ENCODE data around the gene FRAS1.
"Not testable (repeated sequence)": the region's sequence is repeated elsewhere in the genome, so short reads cannot be mapped to it uniquely, and the experiment has no call there.

Gene FRAS1

DNA sequence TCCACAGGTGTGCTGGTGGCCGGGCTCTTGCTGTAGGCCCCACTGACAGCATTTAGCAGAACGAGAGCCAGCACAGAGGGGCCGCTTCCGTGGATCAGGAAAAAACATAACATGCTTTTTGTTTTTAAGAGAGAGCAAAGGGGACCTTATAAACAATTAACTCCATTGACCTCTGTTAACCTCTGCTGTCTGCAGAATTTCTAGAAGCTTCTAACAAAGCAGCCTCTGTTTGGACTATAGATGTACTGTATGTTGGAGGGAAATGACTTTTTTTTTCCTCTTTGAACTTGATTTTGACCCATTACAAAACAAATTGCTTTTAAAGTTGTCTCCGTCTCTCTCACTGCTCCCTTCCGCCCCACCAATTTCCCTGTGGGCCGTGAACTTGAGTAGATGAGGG lies 210.7 kb downstream of the FRAS1 start:
- Histone ChIP-seq H3K27me3 (ENCODE audit: control insufficient read depth, insufficient read depth, low read length) (no peaks in the 10 kb centered on the region), H3K4me1 (ENCODE audit: control insufficient read depth, insufficient read depth, low read length) (no peaks in the 10 kb centered on the region), H3K4me3 (ENCODE audit: low read depth, low read length) (no peak overlapping the region), H3K9me3 (ENCODE audit: control insufficient read depth, insufficient read depth, low read length) (peaks cover 5% of the 10 kb centered on the region), H3K9ac (ENCODE audit: low read depth, low read length) (no peak overlapping the region), H3K36me3 (ENCODE audit: control insufficient read depth, insufficient read depth, low read length) (peaks cover 27% of the 10 kb centered on the region)

DNA sequence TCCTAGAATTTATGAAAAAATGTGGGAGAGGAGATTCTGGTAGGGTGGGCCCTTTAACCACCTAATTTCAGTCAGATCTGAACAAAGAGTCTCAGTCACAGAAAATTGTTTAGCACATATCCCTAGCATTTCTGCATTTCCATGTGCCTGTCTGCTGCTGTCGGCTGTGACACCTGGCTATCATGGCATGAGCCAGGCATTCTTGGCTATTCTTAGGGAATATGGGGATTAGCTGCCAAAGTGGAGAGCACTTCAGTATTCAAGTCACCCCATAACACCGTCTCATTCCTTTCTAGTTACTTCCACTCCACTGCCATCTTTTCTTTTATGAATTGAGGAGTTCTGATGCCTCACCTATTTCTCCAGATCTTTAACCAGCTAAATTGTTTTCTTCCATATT lies 211.5 kb downstream of the FRAS1 start:
- no peaks in the 10 kb centered on the region for H3K4me1 ChIP-seq (ENCODE audit: control insufficient read depth, insufficient read depth, low read length)
- H3K9ac ChIP-seq (ENCODE audit: low read depth, low read length): no peak overlapping the region
- H3K27me3 ChIP-seq (ENCODE audit: control insufficient read depth, insufficient read depth, low read length): no peaks in the 10 kb centered on the region
- peaks cover 27% of the 10 kb centered on the region for H3K36me3 ChIP-seq (ENCODE audit: control insufficient read depth, insufficient read depth, low read length)
- peaks cover 5% of the 10 kb centered on the region for H3K9me3 ChIP-seq (ENCODE audit: control insufficient read depth, insufficient read depth, low read length)
- H3K4me3 ChIP-seq (ENCODE audit: low read depth, low read length): no peak overlapping the region

DNA sequence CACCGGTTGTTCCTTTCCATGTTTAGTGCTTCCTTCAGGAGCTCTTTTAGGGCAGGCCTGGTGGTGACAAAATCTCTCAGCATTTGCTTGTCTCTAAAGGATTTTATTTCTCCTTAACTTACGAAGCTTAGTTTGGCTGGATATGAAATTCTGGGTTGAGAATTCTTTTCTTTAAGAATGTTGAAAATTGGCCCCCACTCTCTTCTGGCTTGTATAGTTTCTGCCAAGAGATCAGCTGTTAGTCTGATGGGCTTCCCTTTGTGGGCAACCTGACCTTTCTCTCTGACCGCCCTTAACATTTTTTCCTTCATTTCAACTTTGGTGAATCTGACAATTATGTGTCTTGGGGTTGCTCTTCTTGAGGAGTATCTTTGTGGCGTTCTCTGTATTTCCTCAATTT lies 218.3 kb downstream of the FRAS1 start:
- H3K27me3 ChIP-seq (ENCODE audit: control insufficient read depth, insufficient read depth, low read length); H3K9ac ChIP-seq (ENCODE audit: low read depth, low read length); H3K36me3 ChIP-seq (ENCODE audit: control insufficient read depth, insufficient read depth, low read length); H3K4me3 ChIP-seq (ENCODE audit: low read depth, low read length); H3K4me1 ChIP-seq (ENCODE audit: control insufficient read depth, insufficient read depth, low read length); H3K9me3 ChIP-seq (ENCODE audit: control insufficient read depth, insufficient read depth, low read length): not testable (repeated sequence)

DNA sequence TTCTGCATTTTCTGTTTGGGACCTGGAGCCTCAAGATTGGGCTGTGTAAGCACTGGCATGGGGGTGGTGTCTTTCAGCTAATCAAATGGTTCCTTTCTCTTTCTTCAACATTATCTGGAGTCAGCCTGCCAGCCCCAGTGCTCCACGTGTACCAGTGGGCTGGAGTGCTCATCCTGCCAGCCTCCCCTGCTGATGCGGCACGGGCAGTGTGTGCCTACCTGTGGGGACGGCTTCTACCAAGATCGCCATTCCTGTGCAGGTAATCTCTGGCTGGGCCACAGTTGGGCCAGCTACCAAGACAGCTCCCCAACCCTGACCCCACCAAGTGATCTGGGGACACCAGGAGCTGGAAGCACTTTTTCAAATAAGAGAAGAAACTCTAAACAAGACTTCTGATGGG lies 229.2 kb downstream of the FRAS1 start:
- Histone ChIP-seq H3K36me3 (ENCODE audit: control insufficient read depth, insufficient read depth, low read length) (peaks cover 6% of the 10 kb centered on the region), H3K27me3 (ENCODE audit: control insufficient read depth, insufficient read depth, low read length) (no peaks in the 10 kb centered on the region), H3K4me3 (ENCODE audit: low read depth, low read length) (no peak overlapping the region), H3K9ac (ENCODE audit: low read depth, low read length) (no peak overlapping the region), H3K4me1 (ENCODE audit: control insufficient read depth, insufficient read depth, low read length) (peaks cover 7% of the 10 kb centered on the region), H3K9me3 (ENCODE audit: control insufficient read depth, insufficient read depth, low read length) (no peaks in the 10 kb centered on the region)

DNA sequence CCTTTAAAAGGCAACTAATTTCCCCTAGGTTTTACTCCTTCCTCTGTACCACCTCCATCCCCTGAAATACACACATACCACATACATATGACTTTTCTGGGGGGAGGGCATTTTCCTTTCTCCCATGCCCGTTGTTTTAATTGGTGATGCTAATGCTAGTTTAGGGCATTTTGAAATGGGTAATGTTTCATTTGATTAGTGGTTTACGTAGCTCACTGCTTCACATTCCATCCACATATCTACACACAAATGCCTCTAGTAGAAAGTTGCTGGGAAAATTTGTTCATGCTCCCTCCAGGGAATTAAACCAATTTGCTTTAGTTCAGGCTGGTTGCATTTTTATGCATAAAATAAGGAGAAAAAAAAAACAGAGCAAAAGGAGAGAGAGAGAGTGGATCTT lies 231.2 kb downstream of the FRAS1 start:
- H3K9me3 ChIP-seq (ENCODE audit: control insufficient read depth, insufficient read depth, low read length): no peaks in the 10 kb centered on the region
- H3K9ac ChIP-seq (ENCODE audit: low read depth, low read length): no peak overlapping the region
- no peaks in the 10 kb centered on the region for H3K4me1 ChIP-seq (ENCODE audit: control insufficient read depth, insufficient read depth, low read length)
- peaks cover 6% of the 10 kb centered on the region for H3K36me3 ChIP-seq (ENCODE audit: control insufficient read depth, insufficient read depth, low read length)
- no peak overlapping the region for H3K4me3 ChIP-seq (ENCODE audit: low read depth, low read length)
- no peaks in the 10 kb centered on the region for H3K27me3 ChIP-seq (ENCODE audit: control insufficient read depth, insufficient read depth, low read length)

DNA sequence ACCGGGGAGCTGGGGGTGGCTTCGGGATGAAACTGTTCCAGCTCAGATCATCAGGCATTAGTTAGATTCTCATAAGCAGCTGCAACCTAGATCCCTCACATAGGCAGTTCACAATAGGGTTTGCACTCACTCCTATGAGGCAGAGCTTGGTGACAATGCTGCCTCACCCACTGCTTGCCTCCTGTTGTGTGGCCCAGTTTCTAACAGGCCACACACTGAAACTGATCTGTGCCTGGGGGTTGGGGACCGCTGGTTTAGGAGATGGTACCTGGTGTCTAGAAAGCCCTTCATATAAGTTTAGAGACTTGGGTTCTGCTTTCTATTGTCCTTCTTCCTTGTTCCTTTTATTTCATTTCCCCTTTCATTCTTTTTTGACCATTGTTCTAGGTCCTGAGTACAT lies 234.2 kb downstream of the FRAS1 start:
- Histone ChIP-seq H3K9ac (ENCODE audit: low read depth, low read length) (no peak overlapping the region), H3K36me3 (ENCODE audit: control insufficient read depth, insufficient read depth, low read length) (peaks cover 2% of the 10 kb centered on the region), H3K27me3 (ENCODE audit: control insufficient read depth, insufficient read depth, low read length) (no peaks in the 10 kb centered on the region), H3K4me3 (ENCODE audit: low read depth, low read length) (no peak overlapping the region), H3K9me3 (ENCODE audit: control insufficient read depth, insufficient read depth, low read length) (no peaks in the 10 kb centered on the region), H3K4me1 (ENCODE audit: control insufficient read depth, insufficient read depth, low read length) (no peaks in the 10 kb centered on the region)

GRCh38 chr4:78292341-78292740 lies 235.2 kb downstream of the FRAS1 start:
- H3K36me3 ChIP-seq (ENCODE audit: control insufficient read depth, insufficient read depth, low read length): no peaks in the 10 kb centered on the region
- no peak overlapping the region for H3K4me3 ChIP-seq (ENCODE audit: low read depth, low read length)
- no peaks in the 10 kb centered on the region for H3K4me1 ChIP-seq (ENCODE audit: control insufficient read depth, insufficient read depth, low read length)
- H3K9me3 ChIP-seq (ENCODE audit: control insufficient read depth, insufficient read depth, low read length): no peaks in the 10 kb centered on the region
- H3K27me3 ChIP-seq (ENCODE audit: control insufficient read depth, insufficient read depth, low read length): no peaks in the 10 kb centered on the region
- no peak overlapping the region for H3K9ac ChIP-seq (ENCODE audit: low read depth, low read length)

DNA sequence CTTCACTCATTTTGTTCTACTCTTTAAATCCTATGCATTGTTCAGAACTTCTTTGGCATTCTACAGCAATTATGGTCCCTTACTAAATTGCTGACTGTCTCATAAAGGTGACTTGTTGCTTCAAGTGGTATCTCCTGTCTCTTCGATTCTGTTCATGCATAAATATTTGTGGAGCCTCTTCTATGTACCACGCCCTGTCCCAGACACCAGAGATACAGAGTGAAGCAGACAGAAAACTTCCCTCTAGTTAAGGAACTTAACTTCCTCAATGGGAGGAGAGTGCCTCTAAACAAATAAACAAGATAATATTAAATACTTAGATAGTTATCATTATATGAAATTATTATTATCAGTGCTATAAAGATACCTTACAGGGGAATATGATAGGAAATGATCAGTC lies 235.7 kb downstream of the FRAS1 start:
- Histone ChIP-seq H3K9ac (ENCODE audit: low read depth, low read length) (no peak overlapping the region), H3K4me1 (ENCODE audit: control insufficient read depth, insufficient read depth, low read length) (no peaks in the 10 kb centered on the region), H3K36me3 (ENCODE audit: control insufficient read depth, insufficient read depth, low read length) (no peaks in the 10 kb centered on the region), H3K27me3 (ENCODE audit: control insufficient read depth, insufficient read depth, low read length) (no peaks in the 10 kb centered on the region), H3K4me3 (ENCODE audit: low read depth, low read length) (no peak overlapping the region), H3K9me3 (ENCODE audit: control insufficient read depth, insufficient read depth, low read length) (no peaks in the 10 kb centered on the region)

- Histone ChIP-seq H3K27me3 (ENCODE audit: control insufficient read depth, insufficient read depth, low read length) (no peaks in the 10 kb centered on the region), H3K36me3 (ENCODE audit: control insufficient read depth, insufficient read depth, low read length) (no peaks in the 10 kb centered on the region), H3K9me3 (ENCODE audit: control insufficient read depth, insufficient read depth, low read length) (no peaks in the 10 kb centered on the region), H3K9ac (ENCODE audit: low read depth, low read length) (no peak overlapping the region), H3K4me1 (ENCODE audit: control insufficient read depth, insufficient read depth, low read length) (no peaks in the 10 kb centered on the region), H3K4me3 (ENCODE audit: low read depth, low read length) (no peak overlapping the region)
Observed at GRCh38 chr4:78293348-78293747, 236.2 kb downstream of the FRAS1 start.

DNA sequence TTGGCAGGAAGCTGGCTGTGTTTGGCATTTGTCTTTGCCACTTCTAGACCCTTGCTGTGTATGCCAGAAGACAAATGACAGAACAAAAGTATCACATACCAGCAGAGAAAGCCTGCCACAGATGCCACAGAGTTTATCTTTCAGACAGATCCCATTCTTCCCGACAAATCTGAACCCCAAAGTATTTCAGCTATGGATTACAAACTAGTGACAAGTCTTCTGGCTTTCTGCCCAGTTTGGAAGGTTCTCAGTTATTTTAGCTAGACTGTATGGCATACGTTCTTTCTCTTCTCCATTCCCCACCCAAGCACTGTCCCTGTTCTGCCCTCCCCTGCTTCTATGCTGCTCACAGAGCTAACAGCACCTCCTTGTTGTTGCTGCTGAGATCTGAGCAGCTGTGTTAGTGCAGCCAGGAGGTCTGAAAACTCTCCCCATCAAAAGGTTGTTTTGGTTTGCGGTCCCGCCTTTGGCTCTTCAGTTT lies 236.7 kb downstream of the FRAS1 start:
- H3K4me3 ChIP-seq (ENCODE audit: low read depth, low read length): no peak overlapping the region
- no peaks in the 10 kb centered on the region for H3K27me3 ChIP-seq (ENCODE audit: control insufficient read depth, insufficient read depth, low read length)
- no peaks in the 10 kb centered on the region for H3K36me3 ChIP-seq (ENCODE audit: control insufficient read depth, insufficient read depth, low read length)
- no peaks in the 10 kb centered on the region for H3K4me1 ChIP-seq (ENCODE audit: control insufficient read depth, insufficient read depth, low read length)
- no peak overlapping the region for H3K9ac ChIP-seq (ENCODE audit: low read depth, low read length)
- H3K9me3 ChIP-seq (ENCODE audit: control insufficient read depth, insufficient read depth, low read length): no peaks in the 10 kb centered on the region

- Histone ChIP-seq H3K27me3 (ENCODE audit: control insufficient read depth, insufficient read depth, low read length) (no peaks in the 10 kb centered on the region), H3K9ac (ENCODE audit: low read depth, low read length) (no peak overlapping the region), H3K4me1 (ENCODE audit: control insufficient read depth, insufficient read depth, low read length) (no peaks in the 10 kb centered on the region), H3K36me3 (ENCODE audit: control insufficient read depth, insufficient read depth, low read length) (peaks cover 3% of the 10 kb centered on the region), H3K9me3 (ENCODE audit: control insufficient read depth, insufficient read depth, low read length) (no peaks in the 10 kb centered on the region), H3K4me3 (ENCODE audit: low read depth, low read length) (no peak overlapping the region)
Observed at GRCh38 chr4:78296261-78296660, 239.1 kb downstream of the FRAS1 start.

DNA sequence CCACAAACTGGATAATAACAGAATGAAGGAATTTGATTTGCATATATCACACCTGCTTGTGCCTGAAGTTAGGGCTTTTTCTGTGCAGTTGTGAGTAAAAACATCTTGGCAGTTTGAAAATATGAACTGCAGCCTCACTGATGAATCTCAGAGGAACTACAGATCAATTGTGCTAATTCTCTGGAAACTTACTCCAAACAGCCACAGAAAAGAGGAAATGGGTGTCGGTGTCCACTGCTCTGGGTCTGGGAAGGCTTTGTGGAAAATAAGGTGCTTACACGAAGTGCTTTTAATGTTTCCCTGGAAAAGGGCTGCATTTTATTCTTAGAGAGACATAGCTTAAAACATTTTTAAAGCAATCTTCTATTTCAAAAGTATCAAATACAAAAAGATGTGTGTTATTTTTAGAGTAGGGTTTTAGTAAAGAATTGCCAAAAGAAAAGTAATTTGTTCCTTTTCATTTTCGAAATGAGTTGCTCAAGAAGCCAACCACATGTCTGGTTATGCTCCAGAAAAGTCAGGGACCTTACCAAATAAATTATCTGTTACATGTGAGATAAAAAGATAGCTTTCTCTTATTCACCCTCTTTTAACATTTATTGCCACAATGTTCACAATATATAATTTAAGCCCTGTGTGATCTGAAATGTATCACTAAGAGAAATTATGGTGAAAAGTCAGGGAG lies 240.1 kb downstream of the FRAS1 start:
- no peaks in the 10 kb centered on the region for H3K4me1 ChIP-seq (ENCODE audit: control insufficient read depth, insufficient read depth, low read length)
- no peak overlapping the region for H3K4me3 ChIP-seq (ENCODE audit: low read depth, low read length)
- H3K27me3 ChIP-seq (ENCODE audit: control insufficient read depth, insufficient read depth, low read length): no peaks in the 10 kb centered on the region
- no peaks in the 10 kb centered on the region for H3K9me3 ChIP-seq (ENCODE audit: control insufficient read depth, insufficient read depth, low read length)
- no peak overlapping the region for H3K9ac ChIP-seq (ENCODE audit: low read depth, low read length)
- peaks cover 3% of the 10 kb centered on the region for H3K36me3 ChIP-seq (ENCODE audit: control insufficient read depth, insufficient read depth, low read length)
